ENCODE results near the gene ZNHIT2.
A peak's percentile ranks its signal among the peaks of the same experiment; 100 is the strongest.

The ZNHIT2 gene

GRCh38 chr11:65134240-65134951, 16.9 kb upstream of the ZNHIT2 start, which contains the start of gene SYVN1:
SYVN1 (minus strand) TSS chr11:65134519; CDS start chr11:65133601, 918 bp downstream.
- FAIRE-seq = no peak

- no peak for FAIRE-seq
These were observed 16.2 kb upstream of the ZNHIT2 start for GRCh38 chr11:65133724-65134123.

DNA sequence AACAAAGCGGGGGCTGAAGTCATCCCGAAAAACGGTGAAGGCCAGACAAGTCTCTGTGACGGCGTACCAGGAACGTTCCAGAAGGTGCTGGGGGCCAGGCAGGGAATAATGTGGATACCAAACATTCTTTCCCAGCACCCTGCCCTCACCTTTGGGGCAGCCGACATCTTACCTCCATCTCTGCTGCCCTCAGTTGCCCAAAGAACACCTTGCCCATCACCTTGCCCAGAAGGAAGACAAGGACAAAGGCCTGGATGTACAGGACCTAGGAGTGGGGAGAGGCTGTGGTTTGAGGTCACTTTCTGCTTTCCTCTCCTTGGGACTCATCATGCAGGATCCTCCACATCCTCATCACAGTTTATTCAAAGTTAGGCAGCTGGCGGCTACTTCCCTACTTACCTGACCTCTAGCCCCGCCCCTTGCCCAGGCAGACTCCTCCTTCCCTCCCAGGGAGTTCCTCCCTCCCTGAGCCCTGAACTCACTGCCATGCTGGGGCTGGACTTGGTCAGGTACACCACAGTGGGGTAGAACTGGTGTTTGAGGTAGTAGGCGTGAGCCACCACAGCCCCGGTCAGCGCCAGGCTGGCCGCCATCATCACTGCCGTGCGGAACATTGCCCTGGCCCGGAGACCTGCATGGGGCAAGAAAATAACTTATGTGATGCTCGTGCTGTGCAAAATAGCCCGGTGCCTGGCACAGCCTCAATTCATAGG, 15.6 kb upstream of the ZNHIT2 start:
- no peak for FAIRE-seq

DNA sequence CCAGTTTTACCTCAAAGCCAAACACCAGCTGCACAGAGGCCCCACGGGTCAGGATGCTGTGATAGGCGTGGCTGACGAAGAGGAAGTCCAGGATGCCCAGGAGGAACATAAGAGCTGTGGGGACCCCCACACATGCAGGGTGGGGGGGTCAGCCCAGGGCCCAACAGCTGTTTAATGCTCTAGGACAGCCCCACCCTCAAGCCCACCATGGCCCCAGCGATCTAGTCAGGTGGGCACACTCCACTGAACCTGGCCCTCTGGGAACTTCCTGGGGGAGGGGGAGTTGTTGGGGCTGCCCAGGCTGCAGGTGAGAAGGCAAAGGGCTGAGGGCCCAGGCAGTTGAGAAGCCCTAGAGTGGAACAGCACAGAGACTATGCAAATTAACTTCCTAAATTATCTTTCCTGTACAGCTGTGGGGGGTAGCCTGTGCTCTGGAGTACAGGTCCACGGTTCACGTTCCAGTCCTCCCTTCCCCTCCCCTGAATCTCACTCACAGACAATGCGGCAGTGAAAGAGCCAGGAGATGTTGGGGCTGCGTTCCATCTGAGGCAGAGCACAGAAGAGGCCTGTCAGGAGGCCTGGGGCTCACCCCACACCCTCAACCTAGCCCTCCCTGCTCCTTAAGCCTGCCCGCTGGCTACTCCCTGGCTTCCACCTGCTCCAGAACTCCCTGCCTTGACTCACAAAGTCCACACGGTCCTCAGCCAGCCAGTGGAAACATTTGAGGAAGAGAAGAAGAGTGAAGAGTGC, 14.9 kb upstream of the ZNHIT2 start:
- FAIRE-seq = no peak

- FAIRE-seq = no peak
These were observed 14.4 kb upstream of the ZNHIT2 start for GRCh38 chr11:65131895-65132237.

- no peak for FAIRE-seq
These were observed 13.9 kb upstream of the ZNHIT2 start for GRCh38 chr11:65131417-65131776.

- FAIRE-seq = no peak
These were observed 13.3 kb upstream of the ZNHIT2 start for GRCh38 chr11:65130631-65131416.

DNA sequence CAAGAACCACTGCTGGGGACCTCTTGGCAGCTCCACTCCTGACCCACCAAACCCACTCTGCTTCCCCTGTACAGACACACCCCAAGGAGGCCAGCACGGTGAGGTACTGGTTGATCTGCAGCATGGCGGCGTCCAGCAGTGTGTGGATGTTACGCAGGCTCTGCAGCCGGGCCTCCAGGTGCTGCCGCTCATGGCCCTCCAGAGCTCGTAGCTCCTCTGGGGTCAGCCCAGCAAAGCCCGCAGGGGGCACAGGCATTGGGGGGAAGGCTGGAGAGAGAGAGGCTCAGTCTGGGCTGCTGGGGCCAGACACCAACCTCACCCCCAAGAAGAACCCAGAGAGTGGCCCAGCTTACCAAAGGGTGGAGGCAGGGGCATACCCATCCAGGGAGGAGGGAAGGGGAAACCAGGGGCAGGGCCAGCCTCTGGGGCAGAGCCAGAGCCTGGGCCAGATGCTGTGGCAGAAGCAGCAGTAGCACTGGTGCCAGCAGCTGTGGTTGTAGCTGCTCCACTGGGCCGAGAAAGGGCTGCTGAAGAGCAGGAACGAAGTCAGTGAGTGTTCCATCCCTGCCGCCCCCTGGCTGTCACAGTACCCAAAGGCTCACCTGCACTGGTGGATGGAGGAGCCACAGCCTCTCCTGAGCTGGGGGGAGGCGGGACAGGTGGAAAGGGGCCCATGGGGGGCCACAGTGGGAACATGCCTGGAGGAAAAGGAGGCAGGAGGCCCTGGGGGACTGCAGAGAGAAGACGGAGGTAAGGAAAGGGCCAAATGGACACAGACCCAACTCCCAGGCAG, 12.3 kb upstream of the ZNHIT2 start:
- FAIRE-seq = no peak

DNA sequence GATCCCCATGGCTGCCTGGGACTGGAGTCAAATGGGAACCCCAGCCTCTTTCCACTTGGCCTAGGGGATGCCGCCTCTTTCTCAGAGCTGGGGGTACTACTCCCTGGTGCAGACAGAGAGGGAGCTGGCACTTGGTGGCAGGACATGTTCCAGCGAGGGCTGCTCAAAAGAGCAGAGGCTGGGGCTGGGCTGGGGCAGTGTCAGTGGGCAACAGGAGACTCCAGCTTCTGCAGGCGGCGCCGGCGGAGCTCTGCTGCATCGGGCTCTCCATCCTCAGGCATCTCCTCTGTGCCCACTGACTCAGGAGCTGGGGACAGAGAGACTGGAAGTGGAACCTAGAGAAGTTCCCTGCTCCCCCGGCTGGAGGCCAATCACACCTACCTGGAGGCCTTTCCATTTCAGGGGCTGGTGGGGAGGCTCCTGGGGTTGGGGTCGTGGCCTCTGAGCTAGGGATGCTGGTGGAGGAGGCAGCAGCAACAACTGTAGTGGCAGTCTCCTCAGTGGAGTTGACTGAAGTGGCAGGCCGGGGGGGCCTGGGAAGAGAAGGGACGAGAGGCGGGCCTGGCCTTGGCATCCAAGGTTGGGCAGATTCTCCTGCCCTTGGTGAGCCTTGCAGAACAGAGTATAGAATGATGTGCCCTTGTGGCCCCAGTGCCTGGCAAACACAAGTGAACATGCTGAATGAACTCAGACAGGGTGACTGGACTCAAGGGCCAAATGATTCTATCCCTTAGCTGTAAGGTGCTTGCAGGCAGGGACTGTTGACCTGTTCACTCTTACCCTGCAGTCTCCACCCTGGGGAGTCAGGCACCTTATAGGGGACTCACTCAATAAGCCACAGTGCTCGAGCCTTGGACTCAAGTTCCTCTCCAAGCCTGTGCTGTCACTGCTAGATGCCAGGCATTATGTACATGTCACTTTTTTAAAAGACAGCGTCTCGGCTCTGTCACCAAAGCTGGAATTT, 11.0 kb upstream of the ZNHIT2 start:
- FAIRE-seq = no peak

DNA sequence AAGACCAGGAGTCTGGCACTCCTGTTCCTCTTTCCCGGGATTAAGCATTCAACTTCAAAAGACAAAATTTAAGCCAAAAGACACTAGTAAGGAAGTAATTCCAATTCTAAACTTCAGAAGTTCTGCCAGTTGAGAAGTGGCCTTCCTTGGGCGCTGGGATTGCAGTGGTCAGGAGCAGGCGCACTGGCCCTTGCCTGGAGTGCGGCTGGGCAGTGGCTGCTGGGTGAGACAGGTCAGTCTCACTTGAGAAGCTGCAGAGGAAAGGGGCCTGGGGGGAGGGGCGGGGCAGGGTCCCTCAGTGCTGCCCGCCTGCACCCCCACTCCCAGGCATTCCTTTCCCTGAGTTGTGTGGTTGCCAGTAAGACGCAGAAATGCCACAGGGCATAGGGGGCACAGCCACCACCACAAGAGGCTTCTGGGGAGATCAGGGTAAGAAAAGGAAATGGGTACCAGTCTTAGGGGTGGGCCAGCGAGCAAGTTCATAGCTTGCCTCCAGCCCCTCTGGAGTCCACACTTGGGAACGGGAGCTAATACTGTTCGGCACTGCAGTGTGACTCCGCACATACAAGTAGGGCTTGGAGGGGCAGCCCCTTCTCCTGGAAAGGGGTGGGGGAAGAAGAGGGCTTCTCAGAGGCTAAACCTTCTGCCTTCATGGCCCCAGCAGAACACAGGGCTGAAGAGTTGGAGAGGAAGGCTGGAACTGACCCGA, 10.1 kb upstream of the ZNHIT2 start:
- FAIRE-seq = no peak

- FAIRE-seq = no peak
These were observed 9.2 kb upstream of the ZNHIT2 start for GRCh38 chr11:65126624-65127274.

GRCh38 chr11:65125197-65126056, 7.9 kb upstream of the ZNHIT2 start:
- FAIRE-seq = no peak

GRCh38 chr11:65124480-65125196, 7.1 kb upstream of the ZNHIT2 start:
- no peak for FAIRE-seq

DNA sequence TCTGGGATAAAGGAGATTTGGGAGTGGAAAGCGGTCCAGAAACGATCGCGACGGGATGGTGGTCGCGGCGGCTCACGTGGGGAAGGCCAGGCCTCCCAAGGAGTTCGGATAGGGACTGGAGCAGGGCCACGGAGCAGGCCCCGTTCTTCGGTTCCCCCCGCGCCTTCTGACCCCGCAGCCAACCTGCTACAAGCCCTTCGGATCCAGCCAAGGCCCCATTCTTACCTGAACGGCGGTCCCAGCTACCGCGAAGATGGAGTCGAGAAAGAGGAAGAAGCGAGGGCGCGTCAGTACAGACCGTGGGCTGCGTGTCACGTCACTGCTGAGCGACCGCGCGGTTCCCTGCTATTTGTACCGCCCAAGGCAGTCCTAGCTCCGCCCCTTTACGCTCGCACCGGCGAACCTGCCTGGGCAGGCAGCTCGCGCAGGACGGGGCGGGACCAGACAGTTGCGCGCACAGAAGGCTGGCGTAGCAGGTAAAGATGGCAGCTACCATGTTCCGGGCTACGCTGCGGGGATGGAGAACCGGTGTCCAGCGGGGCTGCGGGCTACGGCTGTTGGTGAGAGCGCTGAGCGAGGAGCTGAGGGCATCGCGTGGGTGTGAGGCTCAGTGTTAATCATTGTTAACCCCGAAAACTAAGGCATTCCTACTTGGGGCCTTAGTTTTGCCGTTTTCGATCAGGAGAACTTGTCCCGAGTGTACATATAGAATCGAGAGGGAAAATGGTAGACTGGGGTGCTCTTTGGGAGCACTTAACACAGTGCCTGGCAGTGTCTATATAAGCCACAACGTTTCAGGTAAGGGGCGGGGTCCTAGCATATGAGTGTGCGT, 4.6 kb upstream of the ZNHIT2 start, which contains the start of the genes FAU and MRPL49:
TSS of gene FAU (minus strand) at position 270 of the 832 bp plus-strand sequence. CDS start 321 bp downstream, outside the sequence.
TSS of gene MRPL49 (plus strand) at position 457 of the 832 bp plus-strand sequence. CDS start at position 483, 26 bp downstream.
- peak; percentile 80 for FAIRE-seq

GRCh38 chr11:65121447-65121864, 4.0 kb upstream of the ZNHIT2 start:
- FAIRE-seq = no peak

- FAIRE-seq = no peak
These were observed 3.3 kb upstream of the ZNHIT2 start for GRCh38 chr11:65120831-65121230.

DNA sequence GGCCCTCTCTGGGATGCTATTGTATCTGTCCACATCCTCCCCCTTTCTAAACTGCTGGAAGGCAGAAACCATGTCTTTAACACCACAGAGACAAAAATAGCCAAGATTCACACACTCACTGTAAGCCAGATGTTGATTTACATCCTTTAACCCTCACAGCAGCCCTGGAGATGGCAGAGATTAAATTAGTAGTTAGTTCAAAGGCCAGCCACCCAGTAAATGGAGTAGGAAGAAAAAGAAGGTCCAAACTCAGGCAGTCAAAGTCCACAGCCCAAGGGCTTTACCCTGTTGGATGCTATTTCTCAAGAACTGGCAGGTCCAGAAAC, 2.1 kb upstream of the ZNHIT2 start:
- FAIRE-seq = no peak
